GM19324 (cell line): ENCODE measurements around the gene FKBP1C.

Source experiments
- ATAC-seq: cut with Tn5 transposase; IDR thresholded peaks from one replicate; pipeline ENCODE4 v1.9.1; 2021; ENCODE audit warnings: mild to moderate bottlenecking, moderate library complexity; ENCODE audit not compliant: unreplicated experiment, low FRiP score

The FKBP1C gene

DNA sequence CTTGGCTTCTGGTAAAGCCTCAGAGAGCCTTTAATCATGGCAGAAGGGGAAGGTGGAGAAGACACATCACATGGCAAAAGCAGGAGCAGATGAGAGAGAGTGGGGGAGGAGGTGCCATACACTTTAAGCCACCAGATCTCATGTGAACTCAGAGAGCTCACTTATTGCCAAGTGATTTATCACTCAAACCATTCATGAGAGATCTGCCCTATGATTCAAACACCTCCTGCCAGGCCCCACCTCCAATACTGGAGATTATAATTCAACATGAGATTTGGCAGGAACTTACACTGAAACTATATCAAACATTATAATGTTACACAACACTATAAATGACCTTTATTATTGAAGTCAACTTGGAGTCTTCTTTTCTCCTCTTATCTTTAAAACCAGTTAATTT, 47.9 kb downstream of the FKBP1C start:
- no peak for ATAC-seq

DNA sequence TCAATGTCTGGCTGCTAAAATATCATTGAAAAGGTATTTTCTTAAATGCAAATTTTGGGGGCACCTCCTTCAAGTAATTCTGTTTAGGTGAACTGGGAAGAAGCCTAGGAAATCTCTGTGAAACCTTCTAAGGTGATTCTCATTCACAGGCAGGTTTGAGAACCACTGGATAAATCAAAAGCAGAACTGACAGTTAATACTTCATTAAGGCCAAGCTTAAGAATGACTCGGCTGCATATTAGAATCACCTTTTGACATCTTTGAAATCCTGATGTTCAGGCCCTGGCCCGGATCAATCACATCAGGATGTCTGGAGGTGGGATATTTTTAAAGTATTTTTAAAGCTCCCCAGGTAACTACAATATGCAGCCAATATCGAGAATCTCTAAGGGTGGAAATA, 50.6 kb downstream of the FKBP1C start:
- peak; percentile 77 for ATAC-seq
